Measurements from ENCODE around the gene SMAP2.

- no peak for TF ChIP-seq ATF3 (IDR thresholded peaks at IDR 0.05; ENCODE audit: borderline replicate concordance, extremely low read depth, low read depth, low read length)
- TF ChIP-seq YY1 (IDR thresholded peaks at IDR 0.05; ENCODE audit: low read depth, low read length), result no peak
Measured at GRCh38 chr1:40421431-40422384, 48.2 kb downstream of the SMAP2 start.

Data from GM12878 (cell line).